B cell (primary cell): Measurements from ENCODE around the gene IDNK. TPM values are rescaled to one million over a fixed set of nuclear protein-coding genes. Genes with fewer than 3 reads are reported as not detected.

Experiments used
- ATAC-seq: fragments of 200-7000 bp; cut with Tn5 transposase; one replicate; pipeline ENCODE4 v1.10.0; 2021; ENCODE audit warnings: low read depth, mild to moderate bottlenecking, moderate number of reproducible peaks, moderate library complexity
- CTCF ChIA-PET: fragments of 350-600 bp; sonication (Branson Sonifier 250); formaldehyde crosslinking; loops from one replicate; lab custom pipeline; 2021; ENCODE audit warnings: antibody characterized with exemption, inconsistent platforms; lab: Charles Lee
- POLR2A ChIA-PET: fragments of 350-600 bp; sonication (Branson Sonifier 250); formaldehyde crosslinking; loops from one replicate; lab custom pipeline; 2021; ENCODE audit warnings: antibody characterized with exemption; lab: Charles Lee
- DNase-seq: peaks from one replicate; pipeline ENCODE4 v3.0.0; 2013
- H2AFZ ChIP-seq: 2 replicates; pipeline ENCODE4 v1.6.1; 2012; ENCODE audit warnings: mild to moderate bottlenecking, low read depth, low read length; ENCODE audit not compliant: insufficient read depth, poor library complexity, severe bottlenecking
- H3K27ac ChIP-seq, 2 donors: 1 replicate in 1 of 2; 2 replicates in 1 of 2; pipeline ENCODE4 v1.5.1; 2012 to 2013; ENCODE audit warnings: low read length in 2 of 2, mild to moderate bottlenecking in 2 of 2, moderate library complexity in 1 of 2
- H3K27me3 ChIP-seq, 4 experiments: fragments of 200-600 bp in 1 of 4; sonication (generic) in 1 of 4; replicated peaks in 1 of 4; 1 replicate in 2 of 4; 2 replicates in 2 of 4; pipeline versions ENCODE4 v1.6.1 to v1.7.0; 2013 to 2016; ENCODE audit warnings: low read length in 3 of 4, mild to moderate bottlenecking in 2 of 4, mixed read lengths in 1 of 4, moderate library complexity in 1 of 4; ENCODE audit not compliant: insufficient read depth in 4 of 4, control insufficient read depth in 3 of 4; ENCODE audit errors: control extremely low read depth in 1 of 4
- H3K36me3 ChIP-seq, 2 experiments: replicated peaks in 1 of 2; 1 replicate in 1 of 2; 2 replicates in 1 of 2; pipeline versions ENCODE4 v1.6.1 to v1.7.1; 2013; ENCODE audit warnings: low read length in 1 of 2; ENCODE audit not compliant: insufficient read depth in 2 of 2, control insufficient read depth in 1 of 2; ENCODE audit errors: control extremely low read depth in 1 of 2, extremely low read depth in 1 of 2
- H3K4me1 ChIP-seq, 2 donors: fragments of 200-600 bp in 1 of 2; sonication (generic) in 1 of 2; 1 replicate in 1 of 2; 2 replicates in 1 of 2; pipeline versions ENCODE4 v1.5.1 to v1.6.1; 2013 to 2017; ENCODE audit warnings: low read length in 2 of 2; ENCODE audit not compliant: control insufficient read depth in 2 of 2, insufficient read depth in 2 of 2
- H3K4me2 ChIP-seq: replicated peaks from 2 replicates; pipeline ENCODE3; 2012; ENCODE audit warnings: mild to moderate bottlenecking, low read depth, low read length; ENCODE audit not compliant: poor library complexity, severe bottlenecking
- H3K4me3 ChIP-seq, 5 experiments: fragments of 200-600 bp in 1 of 5; sonication (generic) in 1 of 5; 1 replicate in 3 of 5; 2 replicates in 2 of 5; pipeline versions ENCODE4 v1.5.1 to v1.7.0; 2011 to 2016; ENCODE audit warnings: low read length in 4 of 5, mild to moderate bottlenecking in 4 of 5, low read depth in 2 of 5, control low read depth in 1 of 5, moderate library complexity in 1 of 5; ENCODE audit not compliant: insufficient read depth in 1 of 5; ENCODE audit errors: control extremely low read depth in 1 of 5, extremely low read depth in 1 of 5
- H3K79me2 ChIP-seq: fragments of 200-600 bp; sonication (generic); one replicate; pipeline ENCODE4 v1.6.0; 2016; ENCODE audit warnings: low read length; ENCODE audit not compliant: control insufficient read depth, insufficient read depth
- H3K9ac ChIP-seq: fragments of 200-600 bp; sonication (generic); 2 replicates; pipeline ENCODE4 v1.6.1; 2017; ENCODE audit warnings: mild to moderate bottlenecking, low read length, moderate library complexity
- H3K9me3 ChIP-seq, 3 donors: one replicate each; pipeline versions ENCODE4 v1.6.1 to v1.7.1; 2013; ENCODE audit warnings: low read length in 2 of 3; ENCODE audit not compliant: control insufficient read depth in 2 of 3, insufficient read depth in 1 of 3; ENCODE audit errors: control extremely low read depth in 1 of 3
- H4K20me1 ChIP-seq: 2 replicates; pipeline ENCODE4 v1.6.0; 2012; ENCODE audit warnings: mild to moderate bottlenecking, low read length; ENCODE audit not compliant: insufficient read depth, control insufficient read depth, poor library complexity, severe bottlenecking
- H3K27ac Mint-ChIP-seq: one replicate; pipeline ENCODE4 v1.8.0; 2021; ENCODE audit warnings: mixed read lengths
- H3K27me3 Mint-ChIP-seq: one replicate; pipeline ENCODE4 v1.8.0; 2021; ENCODE audit warnings: mixed read lengths
- H3K4me1 Mint-ChIP-seq: one replicate; pipeline ENCODE4 v1.8.0; 2021; ENCODE audit warnings: mixed read lengths
- H3K4me3 Mint-ChIP-seq: one replicate; pipeline ENCODE4 v1.8.0; 2021; ENCODE audit warnings: mixed read lengths
- H3K9me3 Mint-ChIP-seq: one replicate; pipeline ENCODE4 v1.8.0; 2022; ENCODE audit warnings: mixed read lengths; ENCODE audit not compliant: insufficient read depth
- EZH2 ChIP-seq: IDR thresholded peaks from 2 replicates; pipeline ENCODE4 v1.6.1; 2012; ENCODE audit warnings: borderline replicate concordance, low read depth, mild to moderate bottlenecking, moderate library complexity, low read length; ENCODE audit not compliant: insufficient read depth, poor library complexity, severe bottlenecking
- WGBS: methylation state at CpG from one replicate; pipeline ENCODE4 v1.1.5; 2013; ENCODE audit warnings: missing lambda C conversion rate; ENCODE audit not compliant: insufficient coverage; 5-methylcytosine and 5-hydroxymethylcytosine counted together
- intact Hi-C: fragments of 100-400 bp; cut with micrococcal nuclease; formaldehyde crosslinking; loops from one replicate; pipeline ENCODE4 v1.10.0; 2022
- polyA plus RNA-seq: library from polyadenylated mRNA; depleted of rRNA; stranded (reverse); fragments of >200 nt; gene quantifications from 2 replicates; pipeline ENCODE4 v1.2.3, GENCODE V29; 2012
- total RNA-seq, 2 donors: library from RNA; stranded (reverse); fragments of 120-200 nt in 1 of 2; gene quantifications; 1 replicate in 1 of 2; 2 replicates in 1 of 2; pipeline versions ENCODE4 v1.2.3 to v1.2.4, GENCODE V29; 2013 to 2022
- TF ChIP-seq, protein P1 (sequence below): fragments of 200-600 bp; IDR thresholded peaks from one replicate; pipeline ENCODE4 v1.8.0; 2022; ENCODE audit warnings: antibody characterized with exemption, mild to moderate bottlenecking

Gene IDNK
- total and polyA plus RNA-seq, 2 donors (not counting 1 experiment from before 2014, with no cell fraction given) = 9.3 to 11.6 TPM

- Histone ChIP-seq H3K9me3 (no peaks in the 10 kb centered on the region), H4K20me1 (no peaks in the 10 kb centered on the region), H3K4me3 (no peak overlapping the region), H3K27me3 (no peaks in the 10 kb centered on the region), H3K4me2 (no peak overlapping the region), H3K4me1 (peaks cover 10 to 12% of the 10 kb centered on the region in 2 donors), H3K27ac (no peak overlapping the region), H3K36me3 (peaks cover 2 to 66% of the 10 kb centered on the region in 2 experiments), H3K9ac (no peak overlapping the region), H2AFZ (no peak overlapping the region), H3K79me2 (peaks cover 12% of the 10 kb centered on the region)
- TF ChIP-seq EZH2 = no peak
- TF ChIP-seq, protein P1, sequence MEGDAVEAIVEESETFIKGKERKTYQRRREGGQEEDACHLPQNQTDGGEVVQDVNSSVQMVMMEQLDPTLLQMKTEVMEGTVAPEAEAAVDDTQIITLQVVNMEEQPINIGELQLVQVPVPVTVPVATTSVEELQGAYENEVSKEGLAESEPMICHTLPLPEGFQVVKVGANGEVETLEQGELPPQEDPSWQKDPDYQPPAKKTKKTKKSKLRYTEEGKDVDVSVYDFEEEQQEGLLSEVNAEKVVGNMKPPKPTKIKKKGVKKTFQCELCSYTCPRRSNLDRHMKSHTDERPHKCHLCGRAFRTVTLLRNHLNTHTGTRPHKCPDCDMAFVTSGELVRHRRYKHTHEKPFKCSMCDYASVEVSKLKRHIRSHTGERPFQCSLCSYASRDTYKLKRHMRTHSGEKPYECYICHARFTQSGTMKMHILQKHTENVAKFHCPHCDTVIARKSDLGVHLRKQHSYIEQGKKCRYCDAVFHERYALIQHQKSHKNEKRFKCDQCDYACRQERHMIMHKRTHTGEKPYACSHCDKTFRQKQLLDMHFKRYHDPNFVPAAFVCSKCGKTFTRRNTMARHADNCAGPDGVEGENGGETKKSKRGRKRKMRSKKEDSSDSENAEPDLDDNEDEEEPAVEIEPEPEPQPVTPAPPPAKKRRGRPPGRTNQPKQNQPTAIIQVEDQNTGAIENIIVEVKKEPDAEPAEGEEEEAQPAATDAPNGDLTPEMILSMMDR = no peak
- no peak for DNase-seq
- H3K4me3 Mint-ChIP-seq = no peak overlapping the region
- H3K27me3 Mint-ChIP-seq = no peaks in the 10 kb centered on the region
- ATAC-seq = no peak
- H3K4me1 Mint-ChIP-seq = peaks cover 21% of the 10 kb centered on the region
- intact Hi-C loops = no loop called here
- H3K9me3 Mint-ChIP-seq = no peaks in the 10 kb centered on the region
- ChIA-PET CTCF (interaction anchor here (1.9 kb wide), 1 partner anchor 13 kb away, joined by 12 read pairs; no protein-coding TSS in a partner anchor), POLR2A (no interaction called here)
- H3K27ac Mint-ChIP-seq = no peak overlapping the region
- WGBS = 93% methylated on average over 2 of the region's 3 CpGs
Observed at GRCh38 chr9:83662933-83663332, 40.0 kb downstream of the IDNK start.

GRCh38 chr9:83665580-83666200 lies 42.7 kb downstream of the IDNK start:
- WGBS = 50% methylated on average over 2 of the region's 5 CpGs
- Histone ChIP-seq H3K4me1 (peaks cover 10 to 12% of the 10 kb centered on the region in 2 donors), H3K36me3 (peaks cover 0 to 59% of the 10 kb centered on the region in 2 experiments), H3K27me3 (no peaks in the 10 kb centered on the region), H3K79me2 (peaks cover 12% of the 10 kb centered on the region), H3K4me3 (no peak overlapping the region), H3K27ac (peak overlapping the region; percentile 43 to 78), H3K9me3 (no peaks in the 10 kb centered on the region), H3K9ac (no peak overlapping the region), H2AFZ (no peak overlapping the region), H3K4me2 (no peak overlapping the region), H4K20me1 (no peaks in the 10 kb centered on the region)
- DNase-seq (peak; percentile 26), ATAC-seq (peak; percentile 21)
- POLR2A ChIA-PET = no interaction called here
- Mint-ChIP-seq H3K27me3 (no peaks in the 10 kb centered on the region), H3K27ac (peak overlapping the region; percentile 12), H3K4me3 (no peak overlapping the region), H3K4me1 (peaks cover 21% of the 10 kb centered on the region), H3K9me3 (no peaks in the 10 kb centered on the region)
- CTCF ChIA-PET = no interaction called here
- TF ChIP-seq EZH2 = no peak
- TF ChIP-seq, protein P1 = no peak
- intact Hi-C loops = no loop called here
